ENCODE results near the gene WBP2. TPM values are rescaled to one million over a fixed set of nuclear protein-coding genes. Genes with fewer than 3 reads are reported as not detected.

Gene WBP2
- total and polyA plus RNA-seq, 8 donors: 56.0 to 106 (median 67.9) TPM

- WGBS, 2 donors: 92 to 93% methylated on average over 18 of the region's 18 CpGs
- Histone ChIP-seq H3K27me3 (no peaks in the 10 kb centered on the region), H3K27ac (no peak overlapping the region), H3K36me3 (peaks cover 0 to 5% (median 0%) of the 10 kb centered on the region in 3 donors), H3K4me3 (no peak overlapping the region), H3K4me1 (peaks cover 7 to 10% (median 8%) of the 10 kb centered on the region in 3 donors), H3K9me3 (no peaks in the 10 kb centered on the region)
- ATAC-seq: no peak
- intact Hi-C loops (cut with DNase I): no loop called here
- FAIRE-seq: no peak
- TF ChIP-seq CTCF (IDR thresholded peaks at IDR 0.05): no peak
- DNase-seq: peak in 1 of 6 donors; percentile 34
Measured at GRCh38 chr17:75893305-75894048, 38.3 kb upstream of the WBP2 start.

GRCh38 chr17:75892556-75893224 lies 37.6 kb upstream of the WBP2 start:
- DNase-seq (peak in 1 of 6 donors; percentile 11), ATAC-seq (no peak)

GRCh38 chr17:75891605-75892555 lies 36.7 kb upstream of the WBP2 start:
- ATAC-seq (no peak), DNase-seq (peak in 2 of 6 donors; percentile 21 to 60), FAIRE-seq (no peak)
- Histone ChIP-seq H3K36me3 (no peaks in the 10 kb centered on the region), H3K27ac (no peak overlapping the region), H3K27me3 (no peaks in the 10 kb centered on the region), H3K9me3 (no peaks in the 10 kb centered on the region), H3K4me1 (peaks cover 6 to 8% (median 7%) of the 10 kb centered on the region in 3 donors), H3K4me3 (no peak overlapping the region)
- intact Hi-C loops (cut with DNase I): no loop called here
- WGBS, 2 donors: 89 to 90% methylated on average over 30 to 32 of the region's 32 CpGs
- TF ChIP-seq CTCF (IDR thresholded peaks at IDR 0.05): no peak

More at GRCh38 chr17:75892556-75893224, 37.6 kb upstream of the WBP2 start:
- Histone ChIP-seq H3K4me1 (peaks cover 7 to 10% (median 8%) of the 10 kb centered on the region in 3 donors), H3K27ac (no peak overlapping the region), H3K9me3 (no peaks in the 10 kb centered on the region), H3K36me3 (no peaks in the 10 kb centered on the region), H3K4me3 (no peak overlapping the region), H3K27me3 (no peaks in the 10 kb centered on the region)
- intact Hi-C loops (cut with DNase I): no loop called here
- TF ChIP-seq CTCF (IDR thresholded peaks at IDR 0.05): no peak
- FAIRE-seq: no peak
- 90 to 94% methylated on average over 15 to 16 of the region's 16 CpGs for WGBS, 2 donors

- Histone ChIP-seq H3K4me1 (peaks cover 6 to 8% (median 7%) of the 10 kb centered on the region in 3 donors), H3K4me3 (no peak overlapping the region), H3K9me3 (no peaks in the 10 kb centered on the region), H3K36me3 (no peaks in the 10 kb centered on the region), H3K27ac (no peak overlapping the region), H3K27me3 (no peaks in the 10 kb centered on the region)
- ATAC-seq: no peak
- peak in 1 of 6 donors; percentile 8 for DNase-seq
- no peak for FAIRE-seq
- TF ChIP-seq CTCF (IDR thresholded peaks at IDR 0.05): no peak
- intact Hi-C loops (cut with DNase I): no loop called here
- WGBS, 2 donors: 92 to 93% methylated on average over 28 to 31 of the region's 31 CpGs
Measured at GRCh38 chr17:75891022-75891604, 36.0 kb upstream of the WBP2 start.

Data from pancreas (tissue), 10 donors.